HCT116 (cell line): ENCODE measurements around the gene EDEM1. TPM values are rescaled to one million over a fixed set of nuclear protein-coding genes. Genes with fewer than 3 reads are reported as not detected.

Experiments
- ATAC-seq: fragments of 200-7000 bp; cut with Tn5 transposase; 2 replicates; pipeline ENCODE4 v1.9.1; 2020; ENCODE audit warnings: mild to moderate bottlenecking, moderate library complexity
- BruUV-seq: library from RNA; stranded (reverse); fragments of 400-500 nt; replicated peaks from 2 replicates; lab custom pipeline; 2021; lab: Mats Ljungman, UMichigan
- CTCF ChIA-PET: fragments of 300-600 bp; sonication (Branson Sonifier 250); formaldehyde crosslinking; loops from one replicate; lab custom pipeline; 2021; ENCODE audit warnings: antibody characterized with exemption; lab: Charles Lee
- POLR2A ChIA-PET: fragments of 300-600, 350-600 bp; sonication (Branson Sonifier 250); formaldehyde crosslinking; loops from one replicate; lab custom pipeline; 2021; ENCODE audit warnings: antibody characterized with exemption; lab: Charles Lee
- RAD21 ChIA-PET, 2 experiments: fragments of 300-600 bp; sonication (Branson Sonifier 250); formaldehyde crosslinking; loops; one replicate each; lab custom pipeline; 2023; ENCODE audit warnings: low total read pairs in 2 of 2; ENCODE audit not compliant: uncharacterized antibody in 2 of 2, unreplicated experiment in 2 of 2, low non-redundant PET in 1 of 2; lab: Charles Lee
- DNase-seq: peaks from one replicate; pipeline ENCODE4 v3.0.0-alpha.2; 2010; ENCODE audit warnings: low read depth, low spot score
- H2AFZ ChIP-seq: fragments of 200-600 bp; shearing (Covaris generic), sonication (generic); 2 replicates; pipeline ENCODE4 v1.6.1; 2017; ENCODE audit warnings: low read depth, mixed run types, mixed read lengths, antibody characterized with exemption, low read length; ENCODE audit not compliant: poor library complexity, severe bottlenecking
- H3K27ac ChIP-seq: 2 replicates; pipeline ENCODE4 v1.5.1; 2012; ENCODE audit warnings: low read depth, low read length
- H3K27me3 ChIP-seq: fragments of 200-600 bp; sonication (generic); 2 replicates; pipeline ENCODE4 v1.6.1; 2016; ENCODE audit warnings: mixed run types, low read length, mixed read lengths; ENCODE audit not compliant: insufficient read depth
- H3K36me3 ChIP-seq, 2 experiments: fragments of 200-500 bp in 1 of 2; fragments of 200-600 bp in 1 of 2; sonication (Bioruptor generic) in 1 of 2; sonication (generic) in 1 of 2; 2 replicates each; pipeline versions ENCODE4 v1.5.1 to v1.6.1; 2014 to 2016; ENCODE audit warnings: low read length in 2 of 2, inconsistent platforms in 1 of 2, mixed read lengths in 1 of 2, mixed run types in 1 of 2; ENCODE audit not compliant: insufficient read depth in 2 of 2, control insufficient read depth in 1 of 2
- H3K4me1 ChIP-seq, 2 experiments: fragments of 200-600 bp in 1 of 2; sonication (generic) in 1 of 2; 2 replicates each; pipeline versions ENCODE4 v1.5.1 to v1.6.1; 2012 to 2017; ENCODE audit warnings: low read length in 2 of 2, inconsistent platforms in 1 of 2, mild to moderate bottlenecking in 1 of 2, mixed read lengths in 1 of 2, mixed run types in 1 of 2, moderate library complexity in 1 of 2; ENCODE audit not compliant: insufficient read depth in 2 of 2, control insufficient read depth in 1 of 2
- H3K4me2 ChIP-seq: fragments of 200-600 bp; sonication (generic); 2 replicates; pipeline ENCODE4 v1.6.1; 2017; ENCODE audit warnings: mixed run types, low read length, mixed read lengths
- H3K4me3 ChIP-seq, 2 experiments: fragments of 200-600 bp in 1 of 2; sonication (generic) in 1 of 2; replicated peaks in 1 of 2; 2 replicates each; pipeline ENCODE4 v1.5.1; 2011 to 2016; ENCODE audit warnings: low read length in 2 of 2, control low read depth in 1 of 2, low read depth in 1 of 2, mild to moderate bottlenecking in 1 of 2, mixed read lengths in 1 of 2, mixed run types in 1 of 2
- H3K79me2 ChIP-seq: fragments of 200-600 bp; sonication (generic); 2 replicates; pipeline ENCODE4 v1.6.1; 2017; ENCODE audit warnings: mild to moderate bottlenecking, mixed run types, low read length, moderate library complexity, mixed read lengths; ENCODE audit not compliant: insufficient read depth
- H3K9ac ChIP-seq: fragments of 200-600 bp; sonication (generic); 2 replicates; pipeline ENCODE4 v1.6.1; 2016; ENCODE audit warnings: low read length, mixed read lengths
- H3K9me2 ChIP-seq: fragments of 200-600 bp; sonication (generic), shearing (Covaris generic); 2 replicates; pipeline ENCODE4 v1.6.1; 2017; ENCODE audit warnings: mixed run types, mild to moderate bottlenecking, moderate library complexity; ENCODE audit not compliant: insufficient read depth
- H3K9me3 ChIP-seq, 2 experiments: fragments of 200-500 bp in 1 of 2; fragments of 200-600 bp in 1 of 2; sonication (Bioruptor generic) in 1 of 2; sonication (generic) in 1 of 2; 2 replicates each; pipeline ENCODE4 v1.6.1; 2014 to 2017; ENCODE audit warnings: low read length in 2 of 2, mixed read lengths in 2 of 2, inconsistent platforms in 1 of 2, low read depth in 1 of 2, mild to moderate bottlenecking in 1 of 2, mixed run types in 1 of 2, moderate library complexity in 1 of 2; ENCODE audit not compliant: control insufficient read depth in 1 of 2, insufficient read depth in 1 of 2
- H4K20me1 ChIP-seq: fragments of 200-600 bp; sonication (generic), shearing (Covaris generic); 2 replicates; pipeline ENCODE4 v1.6.1; 2017; ENCODE audit warnings: mixed run types, mild to moderate bottlenecking, moderate library complexity; ENCODE audit not compliant: insufficient read depth
- ATF3 ChIP-seq: IDR thresholded peaks from 2 replicates; pipeline ENCODE4 v1.6.1; 2012
- CBX3 ChIP-seq: IDR thresholded peaks from 2 replicates; pipeline ENCODE4 v1.6.1; 2012; ENCODE audit warnings: low read depth
- CEBPB ChIP-seq: IDR thresholded peaks from 2 replicates; pipeline ENCODE4 v1.6.1; 2012; ENCODE audit warnings: low read depth
- ELF1 ChIP-seq: IDR thresholded peaks from 2 replicates; pipeline ENCODE4 v1.6.1; 2012; ENCODE audit warnings: low read depth, borderline replicate concordance
- FOSL1 ChIP-seq: IDR thresholded peaks from 2 replicates; pipeline ENCODE4 v1.6.1; 2012; ENCODE audit warnings: low read depth
- POLR2A ChIP-seq: IDR thresholded peaks from 2 replicates; pipeline ENCODE4 v1.7.0; 2011; ENCODE audit warnings: borderline replicate concordance; ENCODE audit not compliant: insufficient read depth, insufficient read length; ENCODE audit errors: extremely low read depth
- RAD21 ChIP-seq: IDR thresholded peaks from 2 replicates; pipeline ENCODE4 v1.6.1; 2012; ENCODE audit warnings: low read depth, mild to moderate bottlenecking
- REST ChIP-seq: IDR thresholded peaks from 2 replicates; pipeline ENCODE4 v1.6.1; 2012; ENCODE audit warnings: low read depth
- SIN3A ChIP-seq: IDR thresholded peaks from 2 replicates; pipeline ENCODE4 v1.6.1; 2012; ENCODE audit warnings: low read depth
- SP1 ChIP-seq: IDR thresholded peaks from 2 replicates; pipeline ENCODE4 v1.6.1; 2012; ENCODE audit warnings: low read depth
- YY1 ChIP-seq: IDR thresholded peaks from 2 replicates; pipeline ENCODE4 v1.6.1; 2011; ENCODE audit warnings: low read length, low read depth, moderate library complexity, mild to moderate bottlenecking; ENCODE audit not compliant: insufficient replicate concordance; ENCODE audit errors: extremely low read depth
- ZFX ChIP-seq: fragments of 450-650 bp; IDR thresholded peaks from 2 replicates; pipeline ENCODE4 v1.6.1; 2017
- ZNF274 ChIP-seq: fragments of 200-500 bp; sonication (Bioruptor generic); IDR thresholded peaks from 2 replicates; pipeline ENCODE4 v1.6.1; 2014; ENCODE audit warnings: mild to moderate bottlenecking, low read depth, low read length, inconsistent platforms
- intact Hi-C: fragments of 100-400 bp; cut with micrococcal nuclease; formaldehyde crosslinking; loops from 2 replicates; pipeline ENCODE4 v1.10.0; 2022
- total RNA-seq: library from RNA; stranded (reverse); gene quantifications from one replicate; pipeline ENCODE4 v1.2.1, GENCODE V29; 2021; ENCODE audit not compliant: unreplicated experiment

EDEM1 gene
- total RNA-seq, 1 experiment from 2014 or later, result 23.7 TPM

- TF ChIP-seq RAD21, result no peak
- TF ChIP-seq CBX3, result no peak
- TF ChIP-seq YY1, result no peak
- no peak for TF ChIP-seq POLR2A
- no peak for TF ChIP-seq FOSL1
- TF ChIP-seq ELF1, result no peak
- no peak for TF ChIP-seq SIN3A
- TF ChIP-seq ZNF274, result no peak
- TF ChIP-seq SP1, result no peak
- no peak for TF ChIP-seq ATF3
- TF ChIP-seq ZFX, result no peak
- no peak for TF ChIP-seq CEBPB
- TF ChIP-seq REST, result no peak
- intact Hi-C loops, result no loop called here
Measured at GRCh38 chr3:5202222-5202621, 14.7 kb downstream of the EDEM1 start.

More at GRCh38 chr3:5202222-5202621, 14.7 kb downstream of the EDEM1 start:
- Histone ChIP-seq H4K20me1 (no peaks in the 10 kb centered on the region), H2AFZ (no peak overlapping the region), H3K9me3 (no peaks in the 10 kb centered on the region), H3K4me1 (peaks cover under 1 to 4% of the 10 kb centered on the region in 2 experiments; a peak in 2 of 4 replicates), H3K27ac (no peak overlapping the region), H3K36me3 (peaks cover 15 to 30% of the 10 kb centered on the region in 2 experiments; a peak in 3 of 4 replicates), H3K9me2 (no peaks in the 10 kb centered on the region), H3K4me2 (no peak overlapping the region), H3K9ac (no peak overlapping the region), H3K79me2 (peaks cover 13% of the 10 kb centered on the region), H3K4me3 (no peak overlapping the region), H3K27me3 (no peaks in the 10 kb centered on the region)
- ChIA-PET RAD21 (no interaction called here), POLR2A (no interaction called here), CTCF (no interaction called here)
- BruUV-seq, result no TSS peak
- no peak for ATAC-seq
- DNase-seq, result no peak
